Calu3 (cell line): Measurements from ENCODE around the gene BCL2L15. TPM values are rescaled to one million over a fixed set of nuclear protein-coding genes. Genes with fewer than 3 reads are reported as not detected.
A peak's percentile ranks its signal among the peaks of the same experiment; 100 is the strongest.

Experiments used
- BruUV-seq: library from RNA; stranded (reverse); fragments of 400-500 nt; replicated peaks from 2 replicates; lab custom pipeline; 2021; lab: Mats Ljungman, UMichigan
- CTCF ChIA-PET: fragments of 300-600 bp; sonication (Branson Sonifier 250); formaldehyde crosslinking; loops from one replicate; lab custom pipeline; 2022; ENCODE audit warnings: antibody characterized with exemption; lab: Charles Lee
- DNase-seq: peaks from one replicate; pipeline ENCODE4 v3.0.0; 2022
- H3K27ac Mint-ChIP-seq: one replicate; pipeline ENCODE4 v1.8.0; 2022; ENCODE audit warnings: mixed read lengths; ENCODE audit not compliant: unreplicated experiment
- H3K27me3 Mint-ChIP-seq: one replicate; pipeline ENCODE4 v1.8.0; 2022; ENCODE audit warnings: mixed read lengths; ENCODE audit not compliant: unreplicated experiment
- H3K36me3 Mint-ChIP-seq: one replicate; pipeline ENCODE4 v1.8.0; 2022; ENCODE audit warnings: mild to moderate bottlenecking, moderate library complexity, mixed read lengths; ENCODE audit not compliant: insufficient read depth, unreplicated experiment
- H3K4me1 Mint-ChIP-seq: one replicate; pipeline ENCODE4 v1.8.0; 2022; ENCODE audit warnings: mild to moderate bottlenecking, low read depth, mixed read lengths; ENCODE audit not compliant: unreplicated experiment
- H3K4me3 Mint-ChIP-seq: one replicate; pipeline ENCODE4 v1.8.0; 2022; ENCODE audit warnings: mild to moderate bottlenecking, low read depth, moderate library complexity, mixed read lengths; ENCODE audit not compliant: unreplicated experiment
- H3K9me3 Mint-ChIP-seq: one replicate; pipeline ENCODE4 v1.8.0; 2022; ENCODE audit warnings: low read depth, mixed read lengths; ENCODE audit not compliant: unreplicated experiment
- intact Hi-C: fragments of 100-400 bp; cut with micrococcal nuclease; formaldehyde crosslinking; loops from one replicate; pipeline ENCODE4 v1.10.0; 2022; ENCODE audit not compliant: unreplicated experiment
- total RNA-seq: library from RNA; stranded (reverse); gene quantifications from 2 replicates; pipeline ENCODE4 v1.2.3, GENCODE V29; 2022
- TF ChIP-seq, protein P1 (sequence below): fragments of 200-600 bp; IDR thresholded peaks from one replicate; pipeline ENCODE4 v1.8.0; 2022; ENCODE audit warnings: antibody characterized with exemption; ENCODE audit not compliant: unreplicated experiment

BCL2L15 gene
- total RNA-seq, 1 experiment from 2014 or later: 16.8 TPM

- H3K27ac Mint-ChIP-seq: peak overlapping the region; percentile 7
- TF ChIP-seq, protein P1, sequence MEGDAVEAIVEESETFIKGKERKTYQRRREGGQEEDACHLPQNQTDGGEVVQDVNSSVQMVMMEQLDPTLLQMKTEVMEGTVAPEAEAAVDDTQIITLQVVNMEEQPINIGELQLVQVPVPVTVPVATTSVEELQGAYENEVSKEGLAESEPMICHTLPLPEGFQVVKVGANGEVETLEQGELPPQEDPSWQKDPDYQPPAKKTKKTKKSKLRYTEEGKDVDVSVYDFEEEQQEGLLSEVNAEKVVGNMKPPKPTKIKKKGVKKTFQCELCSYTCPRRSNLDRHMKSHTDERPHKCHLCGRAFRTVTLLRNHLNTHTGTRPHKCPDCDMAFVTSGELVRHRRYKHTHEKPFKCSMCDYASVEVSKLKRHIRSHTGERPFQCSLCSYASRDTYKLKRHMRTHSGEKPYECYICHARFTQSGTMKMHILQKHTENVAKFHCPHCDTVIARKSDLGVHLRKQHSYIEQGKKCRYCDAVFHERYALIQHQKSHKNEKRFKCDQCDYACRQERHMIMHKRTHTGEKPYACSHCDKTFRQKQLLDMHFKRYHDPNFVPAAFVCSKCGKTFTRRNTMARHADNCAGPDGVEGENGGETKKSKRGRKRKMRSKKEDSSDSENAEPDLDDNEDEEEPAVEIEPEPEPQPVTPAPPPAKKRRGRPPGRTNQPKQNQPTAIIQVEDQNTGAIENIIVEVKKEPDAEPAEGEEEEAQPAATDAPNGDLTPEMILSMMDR: no peak
- H3K27me3 Mint-ChIP-seq: no peaks in the 10 kb centered on the region
- no peaks in the 10 kb centered on the region for H3K36me3 Mint-ChIP-seq
- DNase-seq: peak; percentile 23
- no peaks in the 10 kb centered on the region for H3K9me3 Mint-ChIP-seq
- CTCF ChIA-PET: interaction anchor here (0.7 kb wide), 1 partner anchor 12 kb away, joined by 3 read pairs; no protein-coding TSS in a partner anchor
- intact Hi-C loops: no loop called here
- H3K4me1 Mint-ChIP-seq: peaks cover 28% of the 10 kb centered on the region
- BruUV-seq: no TSS peak
- H3K4me3 Mint-ChIP-seq: no peak overlapping the region
Measured at GRCh38 chr1:113874012-113874879, 13.1 kb downstream of the BCL2L15 start.

- H3K27me3 Mint-ChIP-seq: no peaks in the 10 kb centered on the region
- CTCF ChIA-PET: no interaction called here
- no TSS peak for BruUV-seq
- peaks cover 19% of the 10 kb centered on the region for H3K4me1 Mint-ChIP-seq
- H3K27ac Mint-ChIP-seq: no peak overlapping the region
- H3K9me3 Mint-ChIP-seq: no peaks in the 10 kb centered on the region
- no peak overlapping the region for H3K4me3 Mint-ChIP-seq
- H3K36me3 Mint-ChIP-seq: no peaks in the 10 kb centered on the region
- TF ChIP-seq, protein P1: no peak
- intact Hi-C loops: no loop called here
- no peak for DNase-seq
Measured at GRCh38 chr1:113872219-113872935, 15.0 kb downstream of the BCL2L15 start.

GRCh38 chr1:113871597-113872113 lies 15.7 kb downstream of the BCL2L15 start, which contains the start of gene PTPN22:
Gene PTPN22, minus strand, starts transcription at chr1:113871712.
- Mint-ChIP-seq H3K4me3 (no peak within 1 kb of the TSS), H3K9me3 (no peaks in the 10 kb centered on the region), H3K27ac (no peak within 1 kb of the TSS), H3K36me3 (no peaks in the 10 kb centered on the region), H3K27me3 (no peaks in the 10 kb centered on the region), H3K4me1 (peaks cover 17% of the 10 kb centered on the region)
- BruUV-seq: no TSS peak
- no peak for DNase-seq
- TF ChIP-seq, protein P1: no peak
- CTCF ChIA-PET: no interaction called here
- intact Hi-C loops: no loop called here

GRCh38 chr1:113870778-113871177 lies 16.6 kb downstream of the BCL2L15 start:
- CTCF ChIA-PET: no interaction called here
- H3K4me1 Mint-ChIP-seq: peaks cover 17% of the 10 kb centered on the region
- no TSS peak for BruUV-seq

More at GRCh38 chr1:113870778-113871177, 16.6 kb downstream of the BCL2L15 start:
- Mint-ChIP-seq H3K9me3 (no peaks in the 10 kb centered on the region), H3K27me3 (no peaks in the 10 kb centered on the region), H3K27ac (no peak overlapping the region), H3K36me3 (no peaks in the 10 kb centered on the region), H3K4me3 (no peak overlapping the region)
- intact Hi-C loops: no loop called here
- TF ChIP-seq, protein P1: no peak
- no peak for DNase-seq
